ENCODE data around the gene ABCA9.

The ABCA9 gene

DNA sequence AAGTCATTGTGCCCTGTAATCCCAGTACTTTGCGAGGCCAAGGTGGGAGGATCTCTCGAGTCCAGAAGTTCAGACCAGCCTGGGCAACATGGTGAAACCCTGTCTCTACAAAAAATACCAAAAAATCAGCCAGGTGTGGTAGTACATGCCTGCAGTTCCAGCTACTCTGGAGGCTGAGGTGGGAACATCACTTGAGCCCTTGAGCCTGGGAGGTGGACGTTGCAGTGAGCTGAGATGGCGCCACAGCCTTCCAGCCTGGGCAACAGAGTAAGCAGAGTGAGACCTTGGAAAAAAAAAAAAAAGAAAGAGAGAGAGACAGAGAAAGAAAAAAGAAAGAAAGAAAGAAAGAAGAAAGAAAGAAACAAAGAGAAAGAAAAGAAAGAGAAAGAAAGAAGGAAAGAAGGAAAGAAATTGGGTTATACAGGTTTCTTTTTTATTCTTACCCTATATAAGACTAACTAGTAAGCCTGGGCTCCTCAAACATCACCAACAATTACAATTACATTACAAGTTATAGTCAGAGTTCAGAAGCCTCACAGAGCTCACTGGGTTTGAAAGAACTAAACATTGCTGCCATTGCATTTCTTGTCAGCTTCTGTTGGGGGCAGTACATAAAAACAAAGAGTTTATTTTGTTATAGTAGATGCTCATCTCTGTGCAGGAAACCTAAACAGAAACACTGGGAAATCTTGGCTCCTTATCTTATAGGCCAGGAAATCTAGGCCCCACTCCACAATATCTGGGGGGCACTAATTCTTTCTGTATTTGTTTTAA lies 6.7 kb upstream of the ABCA9 start:
- no peak for DNase-seq

DNA sequence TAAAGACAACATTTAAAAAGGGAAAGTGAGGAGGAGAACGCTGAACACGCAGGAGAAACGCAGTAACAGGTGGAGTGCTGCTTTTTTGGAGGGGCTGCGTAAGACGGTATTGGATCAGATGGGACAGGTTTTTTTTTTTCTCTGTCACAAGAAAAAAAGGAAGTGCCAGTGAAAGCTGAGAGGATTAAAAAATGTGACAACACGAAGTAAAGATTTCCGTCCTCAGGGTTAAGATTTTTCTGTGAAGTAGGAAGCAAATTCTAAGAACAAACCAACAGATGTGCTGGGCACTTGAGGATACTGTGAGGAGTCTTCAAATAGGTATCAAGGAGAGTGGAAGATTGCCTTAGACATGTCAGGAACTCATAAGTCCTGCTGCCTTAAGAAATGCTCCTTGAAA lies 5.8 kb upstream of the ABCA9 start:
- DNase-seq: no peak

DNA sequence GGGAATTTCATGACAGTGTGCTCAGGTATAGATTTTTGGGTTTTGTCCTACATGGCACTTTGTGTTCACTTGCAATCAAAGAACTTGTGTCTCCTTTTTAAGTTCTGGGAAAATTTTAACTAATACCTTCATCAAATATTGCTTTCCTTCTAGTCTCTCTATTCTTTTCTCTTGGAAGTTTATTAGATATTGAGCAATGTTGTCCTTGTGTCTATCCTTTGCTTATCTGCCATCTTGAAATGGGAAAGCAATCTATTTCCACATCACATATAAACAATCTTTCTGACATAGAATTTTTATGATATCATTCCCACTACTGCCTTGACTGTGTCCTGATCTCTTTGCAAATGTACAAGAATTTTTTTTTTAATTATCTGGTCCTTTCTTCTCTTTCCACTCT lies 4.4 kb upstream of the ABCA9 start:
- DNase-seq: no peak

DNA sequence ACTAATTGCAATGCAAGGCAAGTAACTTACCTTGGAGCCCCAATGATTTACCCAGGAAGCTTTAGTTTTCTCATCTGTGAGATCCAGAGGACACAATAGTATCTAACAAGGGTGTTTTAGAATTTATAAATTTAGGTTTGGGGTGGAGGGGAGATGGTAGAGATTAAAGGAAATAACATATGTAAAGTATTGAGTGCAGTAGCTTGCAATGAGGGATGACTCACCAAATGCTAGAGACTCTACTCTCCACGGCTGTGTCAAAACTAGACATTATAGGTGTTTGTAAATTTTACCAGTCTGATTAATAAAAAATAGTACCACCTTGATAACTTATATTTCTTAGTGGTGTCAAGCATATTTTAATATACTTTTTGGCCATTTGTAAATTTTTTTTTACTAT lies 3.7 kb upstream of the ABCA9 start:
- DNase-seq: no peak

DNA sequence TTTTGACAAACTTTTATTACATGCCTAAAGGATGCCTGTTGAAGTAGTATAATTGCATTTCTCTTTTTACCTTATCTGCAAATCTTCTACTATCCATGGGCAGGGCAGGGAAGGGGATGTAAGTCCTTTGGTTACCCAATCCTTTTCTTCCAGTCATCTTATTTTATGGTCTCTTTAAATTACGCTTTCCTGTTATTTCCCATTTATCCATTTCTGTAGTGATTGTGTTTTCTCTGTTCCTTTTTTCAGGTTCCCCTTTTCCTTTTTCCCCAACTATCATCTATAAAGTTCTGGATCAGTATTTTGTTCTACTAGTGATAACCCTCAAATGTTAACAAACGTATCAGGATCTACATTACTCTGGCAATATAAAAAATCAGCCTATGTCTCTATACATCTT lies 3.3 kb upstream of the ABCA9 start:
- no peak for DNase-seq

DNA sequence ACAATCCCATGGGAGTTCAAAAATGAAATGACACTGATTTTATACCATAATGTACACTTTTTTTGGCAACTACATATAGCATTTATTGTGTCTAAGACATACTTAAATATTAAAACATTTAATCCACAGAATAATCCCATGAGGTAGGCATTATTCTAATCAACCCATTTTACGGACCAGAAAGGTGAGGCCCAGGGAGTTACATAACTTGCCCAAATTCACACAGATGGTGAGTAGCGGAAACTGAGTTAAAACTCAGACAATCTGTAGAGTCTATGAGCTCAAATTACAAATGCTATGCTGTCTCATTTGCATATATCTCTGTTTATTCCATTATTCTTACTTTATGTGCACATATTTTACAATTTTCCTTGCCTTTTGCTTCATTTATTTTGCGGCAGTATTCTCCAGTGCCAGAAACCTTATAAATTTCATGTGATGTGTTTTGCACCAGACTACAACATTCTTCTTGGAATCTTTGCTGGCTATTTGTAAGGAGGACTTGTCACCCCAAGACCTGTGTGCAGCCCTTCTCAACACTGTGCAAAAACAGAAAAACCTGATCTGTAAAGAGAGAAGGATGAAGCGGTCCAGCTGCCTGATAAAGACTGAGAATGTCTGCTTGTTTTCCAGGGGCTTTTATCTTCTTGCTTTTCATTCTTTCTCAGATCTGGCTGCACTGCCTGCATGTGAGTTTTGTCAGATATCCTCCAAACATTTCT lies 2.3 kb upstream of the ABCA9 start:
- DNase-seq: no peak

DNA sequence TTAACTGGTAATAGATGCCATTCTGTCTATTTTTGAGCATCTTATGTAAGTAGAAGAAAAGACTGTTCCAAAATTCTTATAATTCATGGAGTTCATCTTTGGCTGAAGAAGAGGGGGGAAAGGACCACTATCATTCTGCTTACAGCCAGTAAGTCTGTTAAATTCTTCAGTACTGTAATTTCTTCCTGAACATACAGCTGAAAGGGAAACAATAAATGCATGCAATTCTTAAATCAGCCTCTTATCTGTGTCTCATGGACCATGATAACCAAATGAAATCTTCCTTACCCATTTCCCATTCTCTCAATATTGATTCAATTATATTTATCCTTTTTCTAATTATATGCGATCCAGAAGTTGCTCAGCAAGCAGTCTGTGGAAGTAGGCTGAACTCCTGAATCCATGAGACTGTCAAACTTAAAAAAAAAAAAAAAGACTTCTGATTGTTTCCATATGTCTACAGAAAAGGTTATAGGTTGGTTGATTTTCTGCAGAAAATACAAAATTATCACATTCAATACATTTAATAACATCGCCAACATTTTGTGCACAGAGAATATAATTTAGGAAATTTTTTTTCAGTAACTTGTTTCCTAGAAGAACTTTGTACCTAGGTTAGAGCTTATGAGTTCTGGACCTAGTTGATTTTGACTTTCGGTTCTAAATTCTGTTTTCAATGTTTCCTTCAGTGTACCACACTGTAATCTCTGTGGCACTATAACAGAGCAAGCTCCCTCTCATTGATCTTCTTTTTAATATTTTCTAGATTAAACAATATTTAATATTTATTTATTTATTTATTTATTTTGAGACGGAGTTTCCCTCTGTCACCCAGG lies 1.2 kb upstream of the ABCA9 start:
- DNase-seq: no peak

DNA sequence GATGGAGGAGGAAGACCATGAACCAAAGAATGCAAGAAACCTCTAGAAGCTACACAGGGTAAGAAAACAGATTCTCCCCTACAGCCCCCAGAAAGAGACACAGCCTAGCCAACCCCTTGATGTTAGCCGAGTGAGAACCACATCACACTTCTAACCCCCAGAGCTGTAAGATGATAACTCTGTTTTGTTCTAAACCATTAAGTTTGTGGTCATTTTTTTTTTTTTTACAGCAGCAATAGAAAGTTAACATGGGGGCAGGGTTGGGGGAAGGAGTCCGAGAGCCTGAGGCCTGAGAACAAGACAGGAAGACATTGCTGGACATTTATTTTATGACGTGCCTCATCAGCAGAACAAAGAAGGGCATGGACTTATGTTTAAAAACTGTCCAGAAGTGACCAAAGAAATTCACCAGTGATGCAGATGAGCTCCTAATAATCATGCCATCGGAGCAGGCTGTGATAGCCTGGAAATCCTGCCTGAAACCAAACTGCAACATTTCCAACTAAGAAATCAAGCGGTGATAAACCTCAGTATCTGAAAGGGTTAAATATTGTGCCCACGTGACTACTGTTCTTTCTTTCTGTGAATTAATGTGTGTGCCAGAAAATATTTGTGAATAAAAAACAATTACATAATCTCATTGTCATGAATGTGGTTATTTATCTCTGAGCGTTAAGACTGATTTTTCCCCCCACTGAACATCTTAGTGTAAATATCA lies 1.1 kb downstream of the ABCA9 start:
- DNase-seq: no peak

DNA sequence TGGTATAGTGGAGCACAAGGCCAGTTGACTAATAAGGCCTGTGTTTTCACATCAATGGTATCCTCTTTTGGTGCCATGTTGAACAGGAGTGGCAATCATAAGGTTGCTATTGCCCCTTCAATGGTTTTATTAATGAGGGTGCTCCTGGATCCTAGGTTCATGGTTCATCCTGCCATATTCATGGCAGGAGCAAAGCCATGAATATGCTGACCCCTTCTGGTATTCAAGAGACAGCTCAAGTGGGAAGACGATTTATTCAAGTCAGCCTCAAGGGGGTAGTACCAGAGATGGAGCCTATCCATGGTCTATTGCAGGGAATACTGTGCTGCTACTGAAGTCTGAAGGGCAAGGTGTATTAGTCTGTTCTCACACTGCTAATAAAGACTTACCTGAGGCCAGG lies 2.6 kb downstream of the ABCA9 start:
- no peak for DNase-seq

DNA sequence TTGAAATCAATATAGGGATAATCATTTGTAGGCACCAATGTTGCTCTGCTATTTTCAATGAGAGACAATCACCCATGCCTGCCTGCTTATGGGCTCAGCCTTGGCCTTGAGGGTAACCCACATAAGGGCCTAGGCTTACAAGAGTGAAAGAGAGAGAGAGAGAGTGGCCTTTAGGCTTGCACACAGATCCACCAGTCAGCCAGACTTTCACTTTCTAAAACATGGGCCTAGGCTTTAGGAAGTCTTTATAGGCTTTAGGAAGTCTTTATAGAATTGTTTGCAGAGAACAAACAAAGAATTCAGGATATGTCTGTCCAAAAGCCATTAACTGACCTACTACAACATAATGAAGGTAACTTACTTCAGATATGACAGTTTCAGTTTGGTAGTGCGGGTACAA lies 3.4 kb downstream of the ABCA9 start:
- DNase-seq: no peak

DNA sequence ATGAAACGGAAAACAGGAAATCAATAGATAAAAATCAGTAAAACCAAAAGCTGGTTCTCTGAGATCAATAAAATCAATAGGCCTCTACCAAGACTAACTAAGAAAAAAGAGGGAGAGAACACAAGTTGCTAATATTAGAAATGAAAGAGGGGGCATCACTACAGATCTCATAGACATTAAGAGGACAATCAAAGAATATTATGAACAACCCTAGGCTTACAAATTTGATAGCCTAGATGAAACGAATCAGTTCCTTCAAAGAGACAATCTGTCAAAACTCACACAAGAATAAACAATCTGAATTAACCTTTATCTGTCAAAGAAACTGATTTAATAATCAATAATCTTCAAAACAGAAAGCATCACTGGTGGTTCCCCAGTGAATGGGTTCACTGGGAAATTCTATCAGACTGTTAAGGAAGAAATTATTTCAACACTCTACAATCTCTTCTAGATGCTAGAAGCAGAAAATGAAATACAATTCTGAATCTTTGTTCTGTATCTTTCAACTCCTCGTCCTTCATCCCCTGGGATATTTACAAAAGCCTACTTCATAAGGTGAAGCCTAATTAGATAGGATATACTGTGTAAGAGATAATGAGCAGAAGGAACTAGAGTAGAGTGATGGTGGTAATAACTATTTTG lies 4.4 kb downstream of the ABCA9 start:
- no peak for DNase-seq

DNA sequence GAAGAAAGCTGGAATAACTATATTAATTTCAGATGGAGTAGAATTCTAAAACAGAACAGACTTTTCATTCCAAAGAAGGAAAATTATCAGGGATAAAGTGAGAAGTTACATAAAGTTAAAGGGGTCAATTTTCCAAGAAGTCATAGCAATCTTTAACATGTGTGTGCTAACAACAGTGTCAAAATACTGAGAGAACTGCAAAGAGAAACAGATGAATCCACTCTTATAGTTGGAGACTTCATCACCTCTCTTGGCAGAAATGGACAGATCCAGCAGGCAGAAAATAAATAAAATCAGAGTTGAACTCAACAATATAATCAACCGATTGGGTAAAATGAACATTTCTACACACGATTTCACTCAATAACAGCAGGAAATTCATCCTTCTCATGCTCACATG lies 5.4 kb downstream of the ABCA9 start:
- DNase-seq: no peak

DNA sequence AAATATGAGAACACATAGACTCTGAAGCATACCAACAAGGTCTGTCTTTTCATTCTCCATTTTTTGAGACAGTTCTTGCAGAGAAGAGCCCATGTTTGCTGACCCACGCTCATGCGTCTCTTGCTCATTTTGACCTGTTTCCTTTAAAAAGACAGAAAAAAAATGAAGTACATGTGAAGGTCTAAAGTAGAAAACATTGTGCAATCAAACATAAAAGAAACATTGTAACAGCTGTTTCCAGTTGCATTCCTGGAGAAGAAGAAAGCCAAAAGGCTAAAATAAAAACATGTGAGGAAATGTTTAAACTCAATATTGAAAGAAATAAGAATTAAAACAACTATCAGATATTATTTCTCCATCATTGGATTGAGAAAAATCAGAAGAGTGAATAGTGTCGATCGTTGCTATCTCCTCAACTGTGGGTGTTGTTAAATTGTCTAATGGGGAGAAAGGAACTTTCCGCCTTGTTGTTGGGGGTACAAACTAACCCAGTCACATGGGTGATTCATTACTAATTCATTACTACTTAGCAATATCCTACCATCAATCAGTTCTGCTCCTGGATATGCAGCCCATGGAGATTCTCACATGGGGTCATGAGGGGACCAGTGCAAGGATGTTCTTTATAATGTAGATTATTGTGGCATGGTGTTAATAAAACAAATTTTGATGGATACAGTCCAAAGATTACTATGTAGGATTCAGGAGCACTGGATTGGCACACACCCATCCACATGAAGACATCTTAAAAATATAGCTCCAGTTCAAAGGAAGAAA lies 9.5 kb downstream of the ABCA9 start:
- no peak for DNase-seq

DNA sequence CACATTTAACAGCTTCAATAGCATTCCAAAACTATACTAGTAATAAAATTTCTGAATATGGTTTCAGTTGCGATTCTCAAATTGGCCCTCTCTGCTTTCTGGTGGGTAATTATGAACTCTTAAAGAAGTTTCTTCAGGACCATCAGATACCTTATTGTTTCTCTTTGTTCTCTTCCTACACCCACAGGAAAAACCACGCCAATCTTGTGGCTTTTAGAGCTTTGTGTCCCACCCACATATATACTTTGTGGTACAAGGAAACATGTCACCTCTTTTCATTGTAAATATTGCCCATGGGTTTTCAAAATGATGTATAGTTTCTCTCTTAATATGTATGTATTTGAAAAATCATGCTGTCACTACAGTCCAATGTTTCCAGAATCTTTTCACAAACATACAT lies 12.1 kb downstream of the ABCA9 start:
- DNase-seq: no peak

DNA sequence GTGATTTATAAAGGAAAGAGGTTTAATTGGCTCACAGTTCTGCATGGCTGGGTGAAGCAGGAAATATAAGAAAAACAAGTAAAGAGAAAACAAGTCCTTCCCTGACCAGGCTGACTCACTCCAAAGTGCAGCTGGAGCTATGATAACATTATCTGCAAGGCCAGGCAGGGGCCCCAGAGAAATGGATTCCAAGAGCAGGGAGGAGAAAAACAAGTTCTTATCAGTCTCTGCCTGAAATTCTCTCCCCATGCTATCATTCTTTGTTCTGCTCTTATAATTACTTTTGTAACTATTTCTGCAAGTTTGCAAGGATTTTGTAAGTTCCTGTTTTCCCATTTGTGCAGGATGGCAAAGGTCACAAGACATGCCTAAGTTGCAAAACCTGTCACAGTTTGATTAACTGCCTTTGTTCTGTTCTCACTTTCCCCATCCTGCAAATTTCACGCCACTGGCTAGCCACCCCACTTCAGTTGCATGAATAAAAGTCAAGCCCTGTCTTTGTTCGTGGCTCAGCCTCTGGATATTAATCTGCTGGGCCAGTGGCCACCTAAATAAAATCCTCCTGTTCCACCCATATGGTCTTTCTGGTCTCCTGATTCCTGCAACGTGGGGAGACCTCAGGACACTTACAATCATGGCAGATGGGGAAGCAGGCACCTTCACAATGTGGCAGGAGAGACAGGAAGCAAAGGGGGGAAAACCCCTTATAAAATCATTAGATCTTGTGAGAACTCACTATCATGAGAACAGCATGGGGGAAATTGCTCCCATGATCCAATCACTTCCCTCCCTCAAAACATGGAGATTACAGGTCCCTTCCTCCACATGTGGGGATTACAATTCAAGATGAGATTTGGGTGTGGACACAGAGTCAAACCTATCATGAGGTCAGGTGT lies 13.1 kb downstream of the ABCA9 start:
- DNase-seq: no peak

DNA sequence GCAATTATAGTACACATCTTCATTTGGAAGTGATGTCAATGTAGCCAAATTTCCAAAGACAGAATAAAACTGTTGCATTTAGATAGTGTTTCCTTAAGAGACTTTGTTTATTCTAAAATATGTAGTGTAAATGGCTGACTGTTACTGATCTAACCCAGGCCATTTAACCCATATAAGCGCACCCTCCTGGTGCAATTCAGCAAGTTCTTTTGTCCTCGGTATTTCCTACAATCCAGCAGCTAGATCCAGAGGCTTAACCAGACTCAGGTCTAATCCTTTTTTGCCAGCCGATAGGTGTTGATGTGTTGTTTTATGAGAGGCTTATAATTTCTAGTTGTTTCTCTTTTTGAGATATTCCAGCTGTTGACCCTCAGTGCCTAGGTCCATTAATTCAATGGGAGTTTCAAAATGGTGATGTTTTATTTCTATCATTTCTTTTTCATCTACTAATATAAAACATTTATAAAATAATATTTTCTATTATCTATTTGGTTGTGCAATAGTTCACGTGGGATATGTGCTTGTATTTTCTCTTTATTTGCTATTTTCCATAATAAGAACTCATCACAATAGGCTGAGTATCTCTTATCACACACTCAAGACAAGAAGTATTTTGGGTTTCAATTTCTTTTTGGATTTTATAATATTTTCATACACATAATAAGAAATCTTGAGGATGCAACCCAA lies 14.5 kb downstream of the ABCA9 start:
- DNase-seq: no peak

DNA sequence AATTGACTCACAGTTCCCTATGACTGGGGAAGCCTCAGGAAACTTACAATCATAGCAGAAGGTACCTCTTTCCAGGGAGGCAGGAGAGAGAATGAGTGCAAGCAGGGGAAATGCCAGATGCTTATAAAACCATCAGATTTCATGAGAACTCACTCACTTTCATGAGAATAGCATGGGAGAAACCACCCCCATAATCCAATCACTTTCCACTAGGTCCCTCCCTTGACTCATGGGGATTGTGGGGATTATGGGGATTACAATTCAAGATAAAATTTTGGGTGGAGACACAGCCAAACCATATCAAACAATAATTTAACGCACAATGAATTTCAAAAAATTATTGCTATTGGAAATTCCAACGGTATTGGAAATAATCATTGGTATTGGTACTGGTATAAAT lies 15.1 kb downstream of the ABCA9 start:
- no peak for DNase-seq

DNA sequence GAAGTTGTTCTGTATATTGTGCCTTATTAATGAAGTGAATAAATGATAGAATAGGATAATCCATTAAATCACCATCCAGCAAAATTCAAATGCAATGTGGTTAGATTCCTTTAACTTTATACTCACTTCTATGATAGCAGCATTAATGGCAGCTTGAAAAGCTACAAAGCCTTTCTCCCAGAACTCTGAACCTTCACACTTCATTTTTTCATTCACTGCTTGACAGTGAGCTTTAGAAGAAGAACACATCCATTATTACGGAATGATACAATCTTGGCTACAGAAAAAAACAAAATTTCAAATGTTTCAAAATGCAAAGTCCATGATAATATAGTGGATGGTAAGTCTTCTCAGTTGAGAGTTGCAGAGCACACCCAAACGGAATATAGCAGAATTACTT lies 16.4 kb downstream of the ABCA9 start:
- DNase-seq: no peak

DNA sequence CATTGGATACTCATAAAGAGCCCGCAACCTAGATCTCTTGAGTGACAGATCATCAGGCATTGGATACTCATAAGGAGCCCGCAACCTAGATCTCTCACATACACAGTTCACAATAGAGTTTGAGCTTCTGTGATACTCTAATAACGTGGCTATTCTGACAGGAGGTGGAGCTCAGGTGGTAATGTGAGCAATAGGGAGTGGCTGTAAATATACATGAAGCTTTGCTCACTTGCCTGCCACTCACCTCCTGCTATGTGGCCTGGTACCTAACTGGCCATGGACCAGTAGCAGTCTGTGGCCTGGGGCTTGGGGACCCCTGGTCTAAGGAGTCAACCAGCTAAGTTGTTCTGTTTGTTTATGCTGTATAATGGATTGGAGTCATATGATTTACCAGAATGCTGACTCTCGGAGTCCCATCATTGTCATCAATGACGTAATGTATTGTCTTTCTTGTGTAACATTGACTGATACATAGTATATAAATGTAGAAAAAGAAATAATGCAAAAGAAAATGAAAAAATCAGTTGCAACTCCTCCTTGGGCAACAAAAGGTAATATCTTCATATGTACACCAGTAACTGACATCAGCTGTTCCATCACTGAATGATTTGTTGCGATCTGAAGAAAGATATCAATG lies 17.5 kb downstream of the ABCA9 start:
- DNase-seq: no peak

DNA sequence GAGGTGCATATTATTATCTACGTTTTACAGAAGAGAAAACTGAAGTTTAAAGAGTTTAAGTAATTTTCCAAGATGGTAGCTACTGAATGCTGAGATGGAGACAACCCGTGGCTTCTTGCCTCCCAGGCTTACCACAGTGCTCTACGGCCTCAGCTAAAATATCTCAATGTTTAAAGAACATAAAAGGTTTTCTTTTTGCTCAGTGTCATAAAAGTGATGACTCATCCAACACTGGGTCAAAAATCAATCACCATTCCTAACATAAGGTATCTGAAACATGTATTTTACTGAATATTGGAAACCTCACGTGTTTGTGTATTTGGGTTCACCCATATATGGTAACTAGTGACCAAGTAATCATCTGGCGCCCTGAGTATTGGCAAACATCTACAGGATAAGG lies 18.4 kb downstream of the ABCA9 start:
- no peak for DNase-seq
